ENCODE results near the gene SF3B4.
A peak's percentile ranks its signal among the peaks of the same experiment; 100 is the strongest.
"Not testable (repeated sequence)": the region's sequence is repeated elsewhere in the genome, so short reads cannot be mapped to it uniquely, and the experiment has no call there.

The SF3B4 gene

DNA sequence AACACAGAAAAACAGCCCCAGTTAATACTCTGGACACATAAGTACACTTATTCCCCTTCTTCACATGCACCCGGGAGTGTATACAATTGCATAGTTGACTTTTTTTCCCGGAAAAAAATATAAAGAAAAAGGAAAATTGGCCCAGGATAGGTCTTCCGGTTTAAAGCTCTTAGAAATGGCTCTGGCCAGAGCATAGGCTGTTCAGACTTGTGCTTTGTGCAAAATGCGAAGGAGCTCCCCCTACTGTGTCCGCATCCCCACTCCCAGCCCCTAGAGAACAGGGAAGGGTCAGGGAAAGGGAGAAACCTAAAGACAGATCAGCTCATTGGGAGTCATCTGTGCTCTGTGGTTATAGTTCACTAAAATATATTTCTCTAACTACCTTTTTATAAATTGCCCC is 14.6 kb upstream of the SF3B4 start:
- Histone ChIP-seq H3K36me3 (replicated peaks) (peaks cover 13% of the 10 kb centered on the region), H3K9me3 (no peaks in the 10 kb centered on the region), H3K27me3 (ENCODE audit: low read depth) (no peaks in the 10 kb centered on the region), H3K4me1 (peaks cover 14% of the 10 kb centered on the region), H3K4me3 (no peak overlapping the region)
- peak; percentile 22 to 56 for DNase-seq (ENCODE audit: low spot score in 2 of 2)
- in situ Hi-C loops (cut with MboI; ENCODE audit: low sequenced_read_pairs) = no loop called here

DNA sequence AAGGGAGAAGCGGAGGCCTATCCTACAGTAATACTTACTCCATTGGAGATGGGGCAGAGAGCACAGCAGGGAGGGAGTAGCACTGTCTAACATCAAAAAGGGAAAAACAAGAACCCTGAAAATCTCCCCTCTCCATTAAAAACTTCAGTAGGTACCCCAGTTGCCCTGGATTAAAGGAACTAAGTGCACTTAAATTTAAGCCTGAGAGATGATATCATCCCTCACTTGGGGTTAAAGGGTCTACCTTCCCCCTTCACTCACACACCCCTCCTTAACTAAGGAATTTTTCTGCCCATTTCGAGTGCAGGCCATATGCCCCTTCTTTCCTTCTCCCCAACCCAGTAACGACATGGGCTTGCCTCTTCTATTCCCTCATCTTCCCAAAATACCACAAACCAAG is 12.8 kb upstream of the SF3B4 start:
- in situ Hi-C loops (cut with MboI; ENCODE audit: low sequenced_read_pairs) = no loop called here
- Histone ChIP-seq H3K4me3 (no peak overlapping the region), H3K9me3 (no peaks in the 10 kb centered on the region), H3K36me3 (replicated peaks) (peaks cover 9% of the 10 kb centered on the region), H3K27me3 (ENCODE audit: low read depth) (no peaks in the 10 kb centered on the region), H3K4me1 (peaks cover 23% of the 10 kb centered on the region)
- DNase-seq (ENCODE audit: low spot score in 2 of 2) = no peak

DNA sequence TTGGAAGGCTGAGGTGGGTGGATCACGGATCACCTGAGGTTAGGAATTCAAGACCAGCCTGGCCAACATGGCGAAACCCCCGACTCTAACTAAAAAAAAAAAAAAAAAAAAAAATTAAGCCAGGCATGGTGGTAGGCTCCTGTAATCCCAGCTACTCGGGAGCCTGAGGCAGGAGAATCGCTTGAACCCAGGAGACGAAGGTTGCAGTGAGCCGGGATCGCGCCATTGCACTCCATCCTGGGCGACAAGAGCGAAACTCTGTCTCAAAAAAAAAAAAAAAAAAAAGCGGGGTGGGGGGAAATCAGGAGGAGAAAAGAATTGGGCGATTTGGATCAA is 11.0 kb upstream of the SF3B4 start:
- H3K9me3 ChIP-seq; DNase-seq (ENCODE audit: low spot score in 2 of 2); H3K27me3 ChIP-seq (ENCODE audit: low read depth); H3K36me3 ChIP-seq (replicated peaks); H3K4me3 ChIP-seq; in situ Hi-C loops (cut with MboI; ENCODE audit: low sequenced_read_pairs): not testable (repeated sequence)
- peaks cover 23% of the 10 kb centered on the region for H3K4me1 ChIP-seq

DNA sequence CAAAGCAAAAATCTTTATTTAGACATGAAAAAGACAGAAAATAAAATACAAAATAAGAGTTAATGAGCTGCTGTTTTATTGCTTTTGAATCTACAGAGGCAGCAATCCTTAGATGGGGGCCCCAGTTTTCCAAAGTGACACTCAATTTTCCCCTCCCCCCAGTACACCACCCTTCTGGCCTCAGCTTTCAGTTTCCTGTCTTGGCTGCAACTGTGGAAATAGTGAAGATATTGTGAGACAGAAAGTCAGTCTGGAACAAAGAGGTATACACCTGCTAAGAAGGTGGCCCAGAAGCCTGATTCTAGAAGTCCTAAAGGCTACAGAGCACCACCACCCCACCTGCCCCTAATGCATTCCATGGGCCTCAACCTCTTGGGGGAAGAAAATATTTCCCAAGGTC is 10.2 kb upstream of the SF3B4 start:
- H3K4me1 ChIP-seq = peaks cover 23% of the 10 kb centered on the region
- H3K27me3 ChIP-seq (ENCODE audit: low read depth) = no peaks in the 10 kb centered on the region
- H3K9me3 ChIP-seq = no peaks in the 10 kb centered on the region
- in situ Hi-C loops (cut with MboI; ENCODE audit: low sequenced_read_pairs) = no loop called here
- no peaks in the 10 kb centered on the region for H3K36me3 ChIP-seq (replicated peaks)
- no peak overlapping the region for H3K4me3 ChIP-seq
- DNase-seq (ENCODE audit: low spot score in 2 of 2) = no peak

DNA sequence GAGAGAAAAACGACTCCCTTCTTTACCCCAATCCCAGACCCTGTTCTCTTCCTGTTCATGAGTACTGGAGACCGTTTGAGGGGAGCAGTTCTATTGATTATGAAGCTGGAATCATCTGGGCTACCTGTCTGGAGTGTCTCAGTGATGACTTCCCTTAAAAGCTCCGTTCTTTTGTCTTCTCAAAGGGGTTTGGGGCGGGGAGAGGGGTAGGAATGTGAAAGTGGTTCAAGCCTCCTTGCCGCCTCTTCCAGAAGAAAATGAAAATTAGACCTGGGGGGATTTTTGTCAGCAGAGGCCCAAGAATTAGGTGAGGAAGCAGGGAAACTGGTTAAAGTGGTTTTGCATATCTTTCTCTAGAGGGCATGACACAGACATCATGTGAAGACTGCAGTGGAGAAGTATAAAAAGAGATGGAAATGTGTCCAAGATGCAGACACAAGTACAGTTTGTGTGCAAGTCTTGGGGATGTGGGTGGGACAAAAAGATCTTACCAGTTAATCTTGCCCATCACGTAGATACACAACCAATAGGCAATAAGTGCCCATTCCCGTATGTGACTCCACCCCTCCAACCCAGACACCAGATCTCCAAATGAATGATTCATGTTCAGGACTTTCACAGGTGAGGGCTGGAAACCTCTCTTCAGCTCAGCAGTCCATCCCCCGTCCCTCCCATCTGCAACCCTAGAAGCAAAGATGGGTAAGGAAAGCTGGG is 9.5 kb upstream of the SF3B4 start:
- no peaks in the 10 kb centered on the region for H3K36me3 ChIP-seq (replicated peaks)
- no peak for DNase-seq (ENCODE audit: low spot score in 2 of 2)
- in situ Hi-C loops (cut with MboI; ENCODE audit: low sequenced_read_pairs) = no loop called here
- no peaks in the 10 kb centered on the region for H3K9me3 ChIP-seq
- H3K4me1 ChIP-seq = peaks cover 23% of the 10 kb centered on the region
- peak overlapping the region; percentile 29 for H3K4me3 ChIP-seq
- H3K27me3 ChIP-seq (ENCODE audit: low read depth) = no peaks in the 10 kb centered on the region

DNA sequence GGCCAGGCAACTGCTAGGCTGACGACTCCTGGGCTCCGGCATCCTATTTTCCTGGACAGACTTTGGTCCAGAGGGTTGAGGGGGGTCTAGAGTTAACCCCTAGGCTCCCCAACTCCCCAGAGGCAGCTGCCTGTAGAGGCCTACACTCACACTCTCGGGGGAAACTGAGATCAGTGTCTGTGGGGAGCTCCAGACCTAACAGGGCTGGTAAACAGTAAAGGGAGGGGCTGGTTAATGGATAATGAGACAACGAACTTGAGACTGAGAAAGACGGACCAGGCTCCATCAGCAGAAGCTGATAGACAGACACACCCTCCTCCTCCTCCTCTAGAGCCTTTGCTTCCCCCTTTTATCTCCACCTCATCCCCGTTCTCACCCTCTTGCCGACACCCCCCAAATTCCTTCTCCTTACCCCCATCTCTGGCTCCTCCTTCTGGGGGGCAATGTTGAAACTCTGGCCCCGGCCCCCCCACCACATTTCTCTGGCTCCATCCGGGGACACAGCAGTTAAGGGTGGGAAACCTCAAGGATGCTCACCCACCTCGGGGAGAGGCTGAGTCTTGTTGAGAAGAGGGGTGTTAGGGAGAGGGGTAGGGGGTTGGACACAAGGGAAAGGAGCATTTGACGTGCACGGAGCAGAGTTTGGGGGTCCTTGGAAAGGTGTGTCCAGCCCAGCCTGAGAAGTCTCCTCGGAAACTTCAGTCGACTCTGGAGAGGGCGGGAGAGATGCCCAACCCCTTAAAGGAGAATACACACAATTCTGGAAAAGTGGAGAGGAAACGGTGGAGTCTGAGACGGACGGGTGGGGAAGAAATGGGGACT is 8.8 kb upstream of the SF3B4 start, which contains the start of gene MTMR11:
MTMR11 (minus strand) TSS at position 710 of the 822 bp plus-strand sequence; CDS start at position 478, 232 bp downstream.
- no peaks in the 10 kb centered on the region for H3K27me3 ChIP-seq (ENCODE audit: low read depth)
- DNase-seq (ENCODE audit: low spot score in 2 of 2) = peak in 1 of 2 experiments; percentile 40
- H3K9me3 ChIP-seq = no peaks in the 10 kb centered on the region
- peaks cover 23% of the 10 kb centered on the region for H3K4me1 ChIP-seq
- peak within 1 kb of the TSS; percentile 29 for H3K4me3 ChIP-seq
- in situ Hi-C loops (cut with MboI; ENCODE audit: low sequenced_read_pairs) = no loop called here
- no peaks in the 10 kb centered on the region for H3K36me3 ChIP-seq (replicated peaks)

DNA sequence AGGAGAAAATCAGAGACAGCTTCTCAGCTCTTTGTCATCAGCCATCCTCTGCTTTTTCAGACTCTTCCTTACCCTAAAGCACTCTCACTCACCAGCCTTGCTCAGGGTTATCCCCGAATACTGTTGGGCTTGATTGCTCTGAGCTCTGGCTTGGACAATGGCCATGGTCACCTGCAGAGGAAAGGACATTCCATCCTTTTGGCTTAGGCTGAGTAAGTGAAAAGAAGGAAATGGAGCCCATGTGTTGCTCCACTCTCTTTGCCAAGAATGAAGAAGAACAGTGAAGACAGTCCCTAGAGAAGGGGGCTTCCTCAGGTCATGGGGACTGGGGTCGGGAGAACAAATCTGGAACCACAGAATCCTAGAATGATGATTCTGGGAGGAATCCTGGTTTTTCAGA is 6.8 kb upstream of the SF3B4 start:
- H3K4me3 ChIP-seq = no peak overlapping the region
- H3K4me1 ChIP-seq = peaks cover 21% of the 10 kb centered on the region
- no peaks in the 10 kb centered on the region for H3K27me3 ChIP-seq (ENCODE audit: low read depth)
- no peaks in the 10 kb centered on the region for H3K9me3 ChIP-seq
- DNase-seq (ENCODE audit: low spot score in 2 of 2) = no peak
- in situ Hi-C loops (cut with MboI; ENCODE audit: low sequenced_read_pairs) = no loop called here
- no peaks in the 10 kb centered on the region for H3K36me3 ChIP-seq (replicated peaks)

DNA sequence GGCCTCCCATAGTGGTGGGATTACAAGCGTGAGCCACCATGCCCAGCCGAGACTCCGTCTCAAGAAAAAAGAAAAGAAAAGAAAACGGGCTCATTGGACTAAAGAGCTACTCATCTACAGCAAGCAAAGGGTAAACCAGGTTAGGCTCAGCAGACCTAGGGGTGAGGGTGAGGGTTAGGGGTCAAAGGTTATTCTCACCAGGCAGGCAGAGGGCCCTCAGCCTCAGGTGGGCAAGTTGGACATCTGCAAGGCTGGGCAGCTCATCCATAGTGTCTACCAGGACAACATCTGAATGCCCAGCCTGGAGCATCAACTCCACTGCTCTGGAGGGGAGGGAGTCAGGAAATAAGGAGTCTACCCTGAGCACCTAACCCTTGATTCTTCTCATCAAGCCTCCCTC is 5.6 kb upstream of the SF3B4 start:
- DNase-seq (ENCODE audit: low spot score in 2 of 2) = no peak

DNA sequence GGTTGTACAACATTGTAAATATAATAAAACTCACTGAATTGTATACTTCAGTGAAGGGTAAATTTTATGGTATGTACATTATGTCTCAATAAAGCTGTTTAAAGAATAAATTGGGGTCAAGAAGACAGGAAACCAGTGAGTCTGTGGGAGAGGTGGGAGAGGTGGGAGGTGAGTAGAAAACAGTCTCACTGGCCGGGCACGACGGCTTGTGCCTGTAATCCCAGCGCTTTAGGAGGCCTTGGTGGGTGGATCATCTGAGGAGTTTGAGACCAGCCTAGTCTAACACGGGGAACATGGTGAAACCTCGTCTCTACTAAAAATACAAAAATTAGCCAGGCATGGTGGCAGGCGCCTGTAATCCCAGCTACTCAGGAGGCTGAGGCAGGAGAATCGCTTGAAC is 4.9 kb upstream of the SF3B4 start:
- Histone ChIP-seq H3K4me3 (no peak overlapping the region), H3K36me3 (replicated peaks) (peaks cover under 1% of the 10 kb centered on the region; the same call in 1 of the 2 replicates), H3K27me3 (ENCODE audit: low read depth) (no peaks in the 10 kb centered on the region), H3K9me3 (no peaks in the 10 kb centered on the region), H3K4me1 (peaks cover 17% of the 10 kb centered on the region)
- in situ Hi-C loops (cut with MboI; ENCODE audit: low sequenced_read_pairs) = no loop called here
- no peak for DNase-seq (ENCODE audit: low spot score in 2 of 2)

More for the DNA sequence above, 5.6 kb upstream of the SF3B4 start:
- H3K4me3 ChIP-seq = no peak overlapping the region
- in situ Hi-C loops (cut with MboI; ENCODE audit: low sequenced_read_pairs) = no loop called here
- no peaks in the 10 kb centered on the region for H3K9me3 ChIP-seq
- no peaks in the 10 kb centered on the region for H3K27me3 ChIP-seq (ENCODE audit: low read depth)
- H3K4me1 ChIP-seq = peaks cover 21% of the 10 kb centered on the region
- H3K36me3 ChIP-seq (replicated peaks) = no peaks in the 10 kb centered on the region

DNA sequence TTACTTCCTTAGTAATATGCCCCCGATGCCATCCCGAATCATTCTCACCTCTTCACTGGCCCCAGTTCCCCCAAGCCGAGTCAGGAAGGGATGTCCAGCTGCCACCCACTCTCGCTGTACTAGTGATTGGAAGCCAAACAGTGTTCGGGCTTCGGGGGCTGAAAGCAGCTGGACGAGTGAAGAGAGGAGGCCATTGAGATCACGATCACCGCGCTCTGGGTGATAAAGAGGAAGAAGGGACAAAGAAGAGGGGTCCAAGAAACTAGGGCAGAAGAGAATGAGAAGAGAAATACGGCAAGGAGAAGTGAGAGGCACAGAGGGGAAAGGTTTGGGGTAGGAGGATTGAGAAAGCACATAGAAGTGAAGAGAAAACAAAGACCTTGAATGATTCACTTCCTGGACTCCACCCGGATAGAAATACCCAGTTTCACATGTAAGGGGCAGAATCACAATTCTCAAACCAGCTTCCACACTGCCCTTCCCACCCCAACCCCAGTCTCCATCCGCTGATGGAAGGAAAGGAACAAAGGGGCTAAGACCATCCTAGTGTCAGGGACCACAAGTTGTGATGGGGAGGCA is 3.7 kb upstream of the SF3B4 start:
- Histone ChIP-seq H3K4me1 (peaks cover 9% of the 10 kb centered on the region), H3K9me3 (no peaks in the 10 kb centered on the region), H3K36me3 (replicated peaks) (peaks cover 10% of the 10 kb centered on the region), H3K27me3 (ENCODE audit: low read depth) (no peaks in the 10 kb centered on the region), H3K4me3 (no peak overlapping the region)
- in situ Hi-C loops (cut with MboI; ENCODE audit: low sequenced_read_pairs) = no loop called here
- no peak for DNase-seq (ENCODE audit: low spot score in 2 of 2)

DNA sequence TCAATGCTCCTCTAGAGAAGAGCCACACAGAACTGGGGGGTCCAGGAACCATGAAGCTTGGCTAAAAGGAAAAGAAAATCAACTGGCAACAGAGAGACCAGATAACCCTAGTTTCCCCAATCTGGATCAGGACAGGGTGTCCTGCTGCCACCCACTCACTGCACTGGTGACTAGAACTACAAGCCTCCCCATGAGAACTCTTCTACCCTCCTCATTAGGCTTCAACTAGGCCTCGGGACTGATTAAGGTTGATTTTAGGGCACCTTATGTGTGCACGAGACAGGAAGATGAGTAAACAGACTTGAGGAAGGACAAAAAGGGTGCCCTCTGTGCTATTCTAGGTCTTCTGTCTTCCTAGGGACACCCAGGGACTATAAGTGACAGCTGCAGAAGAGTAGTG is 2.3 kb upstream of the SF3B4 start:
- Histone ChIP-seq H3K4me3 (no peak overlapping the region), H3K36me3 (replicated peaks) (peaks cover 24% of the 10 kb centered on the region), H3K27me3 (ENCODE audit: low read depth) (no peaks in the 10 kb centered on the region), H3K4me1 (peaks cover 9% of the 10 kb centered on the region), H3K9me3 (no peaks in the 10 kb centered on the region)
- DNase-seq (ENCODE audit: low spot score in 2 of 2) = no peak
- in situ Hi-C loops (cut with MboI; ENCODE audit: low sequenced_read_pairs) = no loop called here

DNA sequence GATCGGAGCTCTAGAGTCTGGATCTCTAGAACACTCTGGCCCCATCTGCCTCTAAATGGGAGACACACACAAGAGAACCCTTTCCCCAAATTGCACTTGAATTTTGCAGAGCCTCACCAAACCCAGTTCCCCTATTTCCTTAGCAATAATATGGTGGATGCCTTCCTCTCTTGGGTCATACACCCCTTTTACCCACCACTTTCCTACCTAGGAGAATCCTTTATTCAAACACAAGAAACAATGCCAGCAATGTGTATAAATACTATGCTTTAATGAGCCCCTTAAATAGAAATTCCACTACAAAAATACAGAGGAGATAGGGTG is 760 bp upstream of the SF3B4 start:
- Histone ChIP-seq H3K9me3 (no peaks in the 10 kb centered on the region), H3K27me3 (ENCODE audit: low read depth) (no peaks in the 10 kb centered on the region), H3K36me3 (replicated peaks) (peaks cover 39% of the 10 kb centered on the region), H3K4me1 (peaks cover 9% of the 10 kb centered on the region), H3K4me3 (peak overlapping the region; percentile 93)
- no peak for DNase-seq (ENCODE audit: low spot score in 2 of 2)
- in situ Hi-C loops (cut with MboI; ENCODE audit: low sequenced_read_pairs) = no loop called here

DNA sequence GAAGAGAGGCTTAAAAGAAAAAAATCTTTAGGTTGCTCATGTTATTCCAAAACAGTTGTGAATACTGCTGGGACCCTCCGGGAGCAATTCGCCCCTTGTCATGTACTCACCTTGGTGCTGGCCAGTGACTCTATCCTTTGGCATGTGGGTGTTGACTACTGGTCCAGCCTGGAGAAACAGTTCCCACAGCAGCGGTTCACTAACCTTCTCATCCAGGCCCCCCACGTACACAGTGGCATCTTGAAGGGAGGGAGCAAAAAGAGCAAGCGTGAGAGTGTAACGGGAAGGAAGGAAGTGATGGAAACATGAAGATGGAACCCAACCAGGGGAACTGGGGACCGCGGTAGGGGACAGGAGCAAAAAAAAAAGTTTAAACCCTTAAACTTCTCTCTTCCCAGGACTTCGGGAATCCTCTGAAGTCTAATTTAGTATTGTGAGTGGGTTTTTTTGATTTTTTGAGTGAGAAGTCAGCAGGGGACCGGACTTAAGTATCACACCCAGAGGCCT is 494 bp downstream of the SF3B4 start:
- no peak for DNase-seq (ENCODE audit: low spot score in 2 of 2)
- H3K4me1 ChIP-seq = peaks cover 9% of the 10 kb centered on the region
- no peaks in the 10 kb centered on the region for H3K9me3 ChIP-seq
- peak overlapping the region; percentile 93 for H3K4me3 ChIP-seq
- H3K36me3 ChIP-seq (replicated peaks) = peaks cover 50% of the 10 kb centered on the region
- in situ Hi-C loops (cut with MboI; ENCODE audit: low sequenced_read_pairs) = no loop called here
- no peaks in the 10 kb centered on the region for H3K27me3 ChIP-seq (ENCODE audit: low read depth)

DNA sequence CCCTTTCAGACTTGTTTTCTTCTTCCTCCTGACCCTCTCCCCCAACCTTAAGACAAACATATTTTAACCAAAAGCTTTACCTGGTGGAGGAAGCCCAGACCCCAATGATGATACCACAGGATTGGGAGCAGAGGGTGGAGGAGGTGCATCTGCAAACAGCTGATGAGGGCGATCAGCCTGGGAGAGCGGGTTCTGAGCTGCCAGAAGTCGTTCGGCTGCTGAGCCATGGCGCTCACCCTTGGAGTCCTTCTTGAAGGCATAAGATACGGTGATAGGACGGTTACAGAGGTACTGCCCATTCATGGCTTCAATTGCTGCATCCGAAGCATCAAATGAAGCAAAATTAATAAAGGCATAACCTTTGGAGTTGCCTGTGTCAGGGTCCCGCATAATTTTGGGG is 1.3 kb downstream of the SF3B4 start:
- H3K4me1 ChIP-seq = peaks cover 9% of the 10 kb centered on the region
- in situ Hi-C loops (cut with MboI; ENCODE audit: low sequenced_read_pairs) = no loop called here
- H3K27me3 ChIP-seq (ENCODE audit: low read depth) = no peaks in the 10 kb centered on the region
- no peak for DNase-seq (ENCODE audit: low spot score in 2 of 2)
- peaks cover 54% of the 10 kb centered on the region for H3K36me3 ChIP-seq (replicated peaks)
- peak overlapping the region; percentile 93; the same call in 1 of the 2 replicates for H3K4me3 ChIP-seq
- no peaks in the 10 kb centered on the region for H3K9me3 ChIP-seq

All from HAP-1 (cell line).